GM21528 (cell line): ENCODE data around the gene CDK6.
"Not testable (repeated sequence)": the region's sequence is repeated elsewhere in the genome, so short reads cannot be mapped to it uniquely, and the experiment has no call there.

Experiments used
- ATAC-seq: cut with Tn5 transposase; IDR thresholded peaks from one replicate; pipeline ENCODE4 v1.9.1; 2021; ENCODE audit warnings: mild to moderate bottlenecking, moderate library complexity; ENCODE audit not compliant: unreplicated experiment, low FRiP score

CDK6 gene

DNA sequence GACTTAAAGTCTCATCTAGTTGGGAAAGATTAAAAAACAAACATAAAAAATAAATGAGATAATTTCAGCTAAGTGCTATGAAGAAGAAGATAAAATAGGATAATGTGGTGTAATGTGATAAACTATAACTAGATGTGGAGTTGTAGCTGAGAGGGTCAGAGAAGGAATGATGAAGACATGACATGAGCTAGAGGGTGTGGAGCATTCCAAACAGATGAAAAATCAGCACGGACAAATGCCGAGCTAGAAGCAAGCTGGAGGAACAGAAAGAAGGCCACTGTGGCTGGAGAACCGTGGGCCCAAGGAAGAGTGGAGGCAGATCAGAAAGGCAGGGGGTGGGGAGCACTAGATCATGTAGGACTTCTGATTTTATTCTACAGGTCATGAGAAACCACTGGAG, 70.6 kb downstream of the CDK6 start:
- ATAC-seq: no peak

DNA sequence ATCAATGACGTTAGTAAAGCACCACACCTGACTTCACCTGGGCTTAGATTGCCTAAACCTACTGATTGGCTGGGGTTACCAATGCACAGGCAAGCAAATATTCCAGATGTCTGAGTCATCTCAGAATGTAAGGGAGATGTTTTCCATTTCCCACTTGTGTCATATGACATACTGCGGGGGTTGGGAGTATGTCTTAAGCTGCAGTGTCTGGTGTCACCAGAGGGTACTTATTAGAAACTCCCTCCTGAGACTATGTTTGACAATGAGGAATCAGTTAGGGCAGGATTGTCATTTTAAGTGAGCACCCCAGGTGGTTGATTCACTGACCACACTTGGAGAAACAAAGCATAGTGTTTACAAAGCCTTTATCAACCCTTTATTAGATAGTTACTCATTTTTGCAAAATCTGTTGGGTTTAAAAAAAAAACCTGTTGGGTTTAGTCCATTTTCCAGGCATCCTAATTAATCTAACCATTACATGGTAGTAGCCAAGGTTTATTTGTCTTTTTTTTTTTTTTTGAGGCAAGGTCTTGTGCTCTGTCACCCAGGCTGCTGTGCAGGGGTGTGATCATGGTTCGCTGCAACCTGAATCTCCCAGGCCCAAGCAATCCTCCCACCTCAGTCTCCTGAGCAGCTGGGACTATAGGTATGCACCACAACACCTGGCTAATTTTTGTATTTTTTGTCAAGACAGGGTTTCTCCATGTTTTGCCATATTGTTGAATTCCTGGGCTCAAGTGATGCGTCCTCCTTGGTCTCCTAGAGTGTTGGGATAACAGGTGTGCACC, 72.5 kb downstream of the CDK6 start:
- no peak for ATAC-seq

DNA sequence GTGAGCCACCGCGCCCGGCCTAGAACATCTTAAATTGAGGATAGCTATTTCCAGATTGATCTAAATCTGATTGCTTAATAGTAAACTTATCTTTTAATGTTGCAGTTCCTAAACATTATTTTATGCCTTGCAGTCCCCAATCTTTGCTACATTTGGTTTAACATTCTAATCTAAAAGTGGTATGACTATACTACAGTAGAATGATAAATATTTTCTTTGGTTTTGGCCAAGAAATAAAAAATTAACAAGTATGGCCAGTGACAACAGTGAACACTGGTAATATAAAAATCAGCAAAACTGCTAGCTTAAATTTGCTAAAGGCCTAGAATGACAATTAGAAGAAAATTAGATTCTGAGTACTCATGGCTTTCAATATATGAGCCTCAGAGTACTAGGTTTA, 73.5 kb downstream of the CDK6 start:
- ATAC-seq: no peak

DNA sequence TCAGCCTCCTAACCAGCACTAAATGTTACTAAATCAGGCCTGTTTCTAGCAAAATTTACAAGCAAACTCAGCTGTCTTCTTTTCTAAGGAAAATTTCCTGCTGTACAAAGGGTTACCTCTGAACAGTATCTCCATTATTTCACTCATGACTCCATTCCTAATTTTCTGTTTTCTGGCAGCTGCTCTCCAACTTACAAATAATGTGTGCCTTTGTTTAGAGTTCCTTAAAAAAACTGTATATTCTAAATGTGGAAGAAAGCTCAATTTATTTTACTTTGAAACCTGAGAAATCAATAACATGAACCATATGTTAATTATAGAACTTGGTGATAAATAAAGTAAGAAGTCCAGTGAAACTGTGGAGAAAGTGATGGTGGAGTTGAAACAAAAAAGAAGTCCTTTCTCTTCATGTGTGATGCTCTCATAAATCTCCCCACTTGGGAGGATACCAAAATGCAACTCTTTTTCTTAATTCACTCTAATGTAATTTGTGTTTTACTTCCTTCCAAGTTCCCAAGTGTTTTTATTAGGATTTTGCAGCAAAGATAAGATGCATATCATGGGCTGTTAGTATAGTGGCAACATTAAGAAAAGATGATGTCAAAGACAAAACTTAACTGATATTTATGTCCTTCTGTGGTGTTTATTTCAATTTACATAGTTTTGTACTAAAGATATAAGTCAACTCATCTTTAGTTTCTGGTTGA, 74.8 kb downstream of the CDK6 start:
- ATAC-seq: no peak

DNA sequence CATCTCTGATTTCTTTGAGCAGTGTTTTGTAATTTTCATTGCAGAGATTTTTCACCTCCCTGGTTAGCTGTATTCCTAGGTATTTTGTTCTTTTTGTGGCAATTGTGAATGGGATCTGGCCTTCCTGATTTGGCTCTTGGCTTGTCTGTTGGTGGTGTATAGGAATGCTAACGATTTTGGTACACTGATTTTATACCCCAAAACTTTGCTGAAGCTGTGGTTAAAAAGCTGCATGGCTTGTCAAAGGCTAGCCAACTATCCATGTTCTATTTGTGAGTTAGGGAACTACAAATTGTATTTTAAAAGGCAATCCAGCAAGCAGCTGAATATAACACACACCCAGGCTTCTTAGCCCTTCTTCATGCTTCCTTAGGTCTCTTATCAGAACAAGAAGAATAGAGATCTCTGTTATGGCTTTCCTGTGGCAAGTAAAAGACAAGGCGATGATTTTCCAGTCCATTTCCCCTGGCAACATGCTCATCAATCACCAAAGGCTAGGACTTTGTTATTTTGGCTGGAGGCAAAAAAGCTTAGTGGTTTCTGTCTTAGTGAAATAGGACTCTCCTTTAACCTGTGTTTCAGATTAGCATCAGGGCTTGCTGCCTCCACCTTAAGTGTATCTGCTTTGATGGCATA, 77.5 kb downstream of the CDK6 start:
- ATAC-seq: no peak

DNA sequence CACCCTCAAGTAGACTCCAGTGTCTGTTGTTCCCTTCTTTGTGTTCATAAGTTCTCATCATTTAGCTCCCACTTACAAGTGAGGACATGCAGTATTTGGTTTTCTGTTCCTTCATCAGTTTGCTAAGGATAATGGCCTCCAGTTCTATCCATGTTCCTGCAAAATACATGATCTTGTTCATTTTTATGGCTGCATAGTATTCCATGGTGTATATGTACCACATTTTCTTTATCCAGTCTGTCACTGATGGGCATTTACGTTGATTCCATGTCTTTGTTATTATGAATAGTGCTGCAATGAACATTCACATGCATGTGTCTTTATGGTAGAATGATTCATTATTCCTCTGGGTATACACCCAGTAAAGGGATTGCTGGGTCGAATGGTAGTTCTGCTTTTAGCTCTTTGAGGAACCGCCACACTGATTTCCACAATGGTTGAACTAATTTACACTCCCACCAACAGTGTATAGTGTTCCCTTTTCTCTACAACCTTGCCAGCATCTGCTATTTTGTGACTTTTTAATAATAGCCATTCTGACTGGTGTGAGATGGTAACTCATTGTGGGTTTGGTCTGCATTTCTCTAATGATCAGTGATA, 79.0 kb downstream of the CDK6 start:
- ATAC-seq: not testable (repeated sequence)

DNA sequence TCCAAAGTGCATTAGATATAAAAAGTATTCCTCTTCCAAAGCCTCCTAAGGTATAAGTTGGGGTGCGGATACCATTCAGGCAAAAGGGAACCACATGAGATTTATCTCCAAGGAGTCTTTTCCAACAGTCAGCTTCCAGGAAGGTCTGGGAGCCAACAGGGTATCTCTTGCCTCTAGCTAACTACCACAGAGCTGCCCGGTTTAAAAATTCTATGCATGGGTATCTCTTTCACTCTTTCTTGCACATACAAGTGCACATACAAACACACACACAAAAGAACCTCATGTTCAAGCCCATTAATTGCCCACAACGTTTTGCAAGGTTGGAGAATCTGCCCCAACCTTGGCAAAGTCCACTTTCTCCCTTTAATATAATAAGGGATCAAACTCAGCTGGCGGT, 80.7 kb downstream of the CDK6 start:
- no peak for ATAC-seq

DNA sequence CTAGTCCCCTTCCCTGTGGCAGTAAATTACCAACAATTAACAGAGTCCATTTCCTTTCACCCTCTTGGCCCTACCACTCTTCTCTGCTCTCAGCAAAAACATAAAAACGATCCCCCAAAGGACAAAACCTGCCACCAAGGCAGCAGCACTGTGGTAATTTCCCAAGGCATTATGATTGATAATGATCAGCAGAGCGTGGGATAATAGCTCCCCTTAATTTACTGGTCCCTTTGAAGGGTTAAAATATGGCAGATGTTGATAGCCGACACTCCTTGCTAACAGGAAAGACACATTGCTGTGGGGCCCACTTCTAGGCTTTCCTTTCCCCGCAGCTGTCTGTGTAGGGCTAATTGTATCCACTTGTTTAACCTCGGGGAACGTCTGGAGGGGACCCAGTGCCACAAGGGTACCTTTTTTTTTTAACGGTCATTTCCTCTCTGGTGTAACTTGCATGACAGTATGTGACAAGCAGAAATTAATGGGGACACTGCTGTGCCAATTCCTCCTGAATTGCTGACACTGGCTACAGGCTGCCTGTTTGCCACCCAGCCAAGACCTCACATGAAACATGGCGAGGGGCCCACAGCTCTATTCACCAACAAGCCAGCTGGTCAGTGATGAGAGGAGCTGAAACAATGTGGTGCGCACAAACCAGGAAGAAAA, 81.3 kb downstream of the CDK6 start:
- ATAC-seq: no peak

DNA sequence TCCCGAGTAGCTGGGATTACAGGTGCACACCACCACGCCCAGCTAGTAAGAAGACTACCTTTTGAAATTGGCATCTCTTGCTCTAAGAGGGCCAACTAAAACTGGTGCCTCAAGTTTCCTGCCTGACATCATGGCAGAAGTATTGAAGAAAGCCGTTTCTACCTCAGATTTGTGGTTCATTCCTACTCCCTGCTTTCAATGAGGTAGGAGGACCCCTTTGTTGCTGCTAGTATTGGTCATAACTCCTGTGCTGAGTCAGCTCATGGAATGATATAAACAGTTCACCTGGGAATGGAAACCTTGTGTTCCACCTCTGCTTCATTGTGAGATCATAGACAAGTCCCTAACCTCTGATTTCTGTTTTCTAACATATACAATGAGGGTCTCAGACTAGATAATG, 82.8 kb downstream of the CDK6 start:
- no peak for ATAC-seq

DNA sequence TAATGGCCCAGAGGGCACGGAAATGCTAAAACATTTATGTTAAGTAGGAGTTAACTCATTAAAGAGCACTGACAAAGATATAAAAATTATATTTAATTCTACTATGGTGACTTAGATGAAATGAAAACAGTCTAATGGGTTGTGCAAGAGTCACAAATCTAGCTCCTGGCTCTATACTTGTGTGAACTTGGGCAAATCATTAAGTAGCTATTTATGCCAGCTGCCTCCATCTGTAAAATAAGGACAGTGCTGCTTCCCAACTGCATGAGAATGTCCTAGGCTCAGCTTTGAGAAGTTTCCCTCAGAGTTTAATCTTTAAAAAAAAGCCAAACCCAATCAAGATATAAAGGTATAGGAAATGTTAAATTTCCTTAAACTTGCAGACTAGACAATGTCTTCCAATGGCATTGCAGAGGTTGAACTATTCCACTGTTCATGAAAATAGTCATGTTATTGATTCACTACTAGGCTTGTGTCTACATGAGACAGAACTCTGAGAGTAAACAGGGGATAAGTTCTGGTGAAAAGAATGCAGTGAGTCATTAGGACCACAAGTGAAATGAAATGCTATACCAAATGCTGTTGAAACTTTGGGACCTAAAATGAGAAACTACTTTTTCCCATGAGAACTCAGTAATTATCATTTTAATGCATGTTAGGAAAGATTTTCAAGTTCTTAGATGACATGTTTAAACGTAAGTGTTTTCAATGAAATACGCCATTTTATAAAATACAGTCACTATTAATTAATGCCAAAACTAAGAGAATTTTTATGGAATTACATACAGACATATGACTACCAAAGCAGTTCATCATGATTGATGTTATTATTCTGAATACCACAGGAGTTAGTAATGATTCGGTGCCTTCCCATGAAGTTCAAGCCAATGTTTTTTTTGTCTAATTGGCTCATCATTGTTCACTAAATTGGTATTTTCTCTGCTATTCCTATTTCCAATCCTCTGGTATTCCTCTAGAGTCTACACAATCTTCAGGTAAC, 84.2 kb downstream of the CDK6 start:
- no peak for ATAC-seq

DNA sequence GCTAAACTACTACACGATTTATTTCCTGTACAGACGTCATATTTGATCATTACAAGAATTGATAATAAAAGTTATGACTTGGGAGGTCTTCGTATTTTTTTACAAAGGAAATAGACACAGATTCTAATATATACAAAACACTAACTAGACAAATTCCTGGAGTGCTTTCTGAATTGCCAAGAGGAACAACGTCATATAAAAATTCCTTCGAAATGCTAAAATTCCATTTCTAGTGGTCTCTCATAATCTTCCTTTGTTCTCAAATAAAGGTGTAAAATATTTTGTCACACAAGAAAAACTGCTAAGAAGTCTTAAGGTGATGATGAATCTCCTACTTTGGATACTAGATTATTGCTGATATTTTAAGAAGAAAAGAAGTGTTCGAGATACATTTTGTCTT, 85.4 kb downstream of the CDK6 start:
- ATAC-seq: no peak

DNA sequence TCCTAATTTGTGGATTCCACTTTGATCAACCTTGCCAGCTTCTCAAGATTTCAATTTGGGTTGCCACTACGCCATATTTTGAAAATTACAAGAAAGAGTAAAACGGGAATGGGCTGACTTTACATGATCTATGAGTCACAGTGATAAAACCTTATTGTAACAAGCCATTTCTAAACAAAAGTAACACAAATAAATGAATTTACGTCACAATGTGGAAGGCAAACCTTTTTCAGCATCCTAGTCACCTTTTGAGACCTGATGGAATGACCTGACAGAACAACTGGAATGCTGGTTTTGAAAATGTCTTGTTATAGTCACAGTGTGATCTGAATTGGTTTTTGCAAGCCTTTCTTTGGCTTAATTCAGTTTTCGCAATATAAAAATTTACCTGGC, 85.9 kb downstream of the CDK6 start:
- no peak for ATAC-seq

DNA sequence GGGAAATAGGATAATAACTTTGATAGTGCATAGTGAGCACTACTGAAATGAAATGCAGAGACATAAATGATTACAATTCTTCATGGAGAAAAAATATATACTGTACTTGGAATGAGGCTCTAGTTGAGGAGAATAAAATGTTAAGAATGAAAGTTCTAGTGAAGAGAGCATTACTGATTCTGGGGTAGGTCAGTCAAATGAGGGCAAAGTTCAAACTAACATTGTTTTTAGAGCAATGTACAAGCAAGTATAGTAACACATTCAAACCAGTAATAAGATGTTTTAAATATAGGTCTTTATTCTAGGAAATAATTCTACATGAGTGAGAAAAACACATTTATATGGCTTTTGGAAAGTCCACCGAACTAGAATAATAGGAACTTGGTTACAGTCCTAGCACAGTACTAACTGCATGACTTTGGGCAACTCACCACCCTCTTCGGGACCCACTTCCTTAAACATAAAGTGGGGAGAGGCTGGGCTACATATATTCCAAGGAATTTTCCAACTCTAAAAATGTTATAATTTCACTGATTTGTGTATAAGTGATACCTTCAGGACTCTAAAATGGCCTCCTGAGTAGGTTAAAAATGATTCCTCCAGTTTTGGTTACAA, 86.4 kb downstream of the CDK6 start:
- no peak for ATAC-seq

DNA sequence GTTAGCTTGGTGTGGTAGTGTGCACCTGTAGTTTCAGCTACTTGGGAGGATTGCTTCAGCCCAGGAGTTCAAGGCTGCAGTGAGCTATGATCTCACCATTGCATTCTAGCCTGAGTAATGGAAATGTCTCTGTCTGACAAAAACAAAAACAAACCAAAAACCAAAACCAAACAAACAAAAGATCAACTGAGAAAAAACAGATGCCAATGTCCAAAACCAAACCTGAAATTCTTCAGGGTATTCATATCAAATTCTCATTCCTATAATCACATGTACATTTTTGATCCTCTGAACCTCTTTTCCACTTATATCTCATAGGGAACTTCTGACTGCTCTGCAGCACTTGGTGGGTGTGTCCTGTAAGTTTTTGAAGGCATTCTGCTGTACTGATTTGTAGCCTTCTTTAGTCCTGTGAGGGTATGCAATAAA, 87.0 kb downstream of the CDK6 start:
- ATAC-seq: no peak

DNA sequence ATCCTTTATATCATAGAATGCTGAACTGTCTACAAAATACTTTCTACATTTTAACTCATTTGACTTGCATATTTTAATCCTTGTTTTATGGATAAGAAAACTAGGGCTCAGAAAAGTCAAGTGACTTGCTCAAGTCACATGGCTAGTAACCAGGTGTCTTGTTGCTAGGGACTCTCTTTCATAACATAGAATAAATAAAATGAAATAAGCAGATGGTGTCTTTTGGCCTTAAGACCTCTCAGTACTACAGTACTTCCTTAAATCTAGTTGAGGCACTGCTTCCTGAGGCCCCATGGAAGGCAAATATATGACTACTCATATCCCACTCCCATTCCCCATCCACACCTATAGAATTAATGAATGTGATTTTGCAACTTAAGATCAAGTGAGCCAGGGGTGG, 87.9 kb downstream of the CDK6 start:
- no peak for ATAC-seq

DNA sequence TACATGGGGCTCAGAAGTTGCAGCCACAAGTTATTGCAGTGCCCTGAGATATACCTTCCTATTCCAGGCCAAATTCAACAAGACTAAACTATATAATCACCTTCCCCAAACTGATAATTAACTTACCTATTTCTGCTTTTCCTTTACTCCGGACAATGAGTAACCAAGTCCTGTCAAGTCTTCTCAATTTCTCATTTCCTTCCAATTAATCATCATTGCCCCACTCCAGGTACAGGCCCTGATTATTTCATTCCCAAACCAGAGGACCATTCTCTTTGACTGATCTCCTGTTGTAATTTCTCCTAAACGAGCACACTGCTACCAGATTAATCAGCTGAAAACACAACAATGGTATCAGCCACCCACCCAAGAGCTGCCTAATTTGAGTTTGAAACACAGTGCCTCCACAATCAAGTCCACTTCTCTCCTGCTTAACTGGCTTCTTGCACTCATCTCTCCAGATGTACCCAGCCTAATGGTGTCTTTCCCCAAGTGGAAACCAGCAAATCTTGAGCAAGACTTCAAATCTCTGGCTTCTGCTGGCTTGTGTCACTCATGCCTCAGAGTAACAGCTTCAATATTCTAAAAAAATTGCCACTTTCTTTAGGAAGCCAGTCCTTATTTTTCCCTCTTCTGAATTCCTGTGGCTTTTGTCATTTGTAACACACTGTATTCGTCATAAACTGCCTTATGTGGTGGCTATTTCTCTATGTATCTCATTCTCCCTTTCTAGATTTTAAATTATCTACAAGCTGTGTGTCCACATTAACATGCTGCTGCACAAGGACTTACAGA, 89.1 kb downstream of the CDK6 start:
- no peak for ATAC-seq

DNA sequence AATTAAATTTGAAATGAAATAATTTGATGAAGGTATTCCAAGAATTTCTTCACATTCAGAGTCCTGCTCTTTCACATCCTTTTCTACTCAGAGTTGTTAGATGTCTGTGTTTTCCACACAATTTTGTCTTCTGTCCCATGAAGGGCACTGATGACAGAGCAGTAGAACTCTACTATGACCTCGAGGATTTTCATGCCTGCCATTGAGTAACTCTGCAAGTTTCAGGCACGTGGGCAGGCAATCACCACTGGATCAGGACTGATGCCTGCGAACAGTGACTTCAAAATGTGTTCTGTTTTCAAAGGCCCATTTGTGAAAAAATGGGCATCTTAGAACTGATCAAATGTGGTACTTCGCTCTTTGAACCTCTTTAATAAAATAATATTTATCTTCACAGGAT, 91.1 kb downstream of the CDK6 start:
- ATAC-seq: no peak

DNA sequence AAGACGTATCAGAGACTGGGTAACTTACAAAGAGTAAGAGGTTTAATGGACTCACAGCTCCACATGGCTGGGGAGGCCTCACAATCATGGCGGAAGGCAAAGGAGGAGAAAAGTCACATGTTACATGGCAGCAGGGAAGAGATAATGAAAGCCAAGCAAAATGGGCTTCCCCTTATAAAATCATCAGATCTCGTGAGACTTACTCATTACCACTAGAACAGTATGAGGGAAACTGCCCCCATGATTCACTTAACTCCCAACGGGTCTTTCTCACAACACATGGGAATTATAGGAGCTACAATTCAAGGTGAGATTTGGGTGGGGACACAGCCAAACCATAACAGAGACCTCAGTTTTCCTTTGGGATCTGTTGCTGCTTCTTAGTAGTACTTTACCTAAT, 92.2 kb downstream of the CDK6 start:
- ATAC-seq: not testable (repeated sequence)
